Panc1 (cell line): ENCODE data around the gene TMEM233.

Source experiments
- CTCF ChIP-seq: fragments of 450-650 bp; IDR thresholded peaks from 2 replicates; pipeline ENCODE4 v1.5.1; 2017; ENCODE audit warnings: mild to moderate bottlenecking
- POLR2AphosphoS5 ChIP-seq: IDR thresholded peaks from 2 replicates; pipeline ENCODE4 v1.6.1; 2012; ENCODE audit warnings: mild to moderate bottlenecking, low read depth, low read length, moderate library complexity
- REST ChIP-seq, 2 experiments: IDR thresholded peaks; 2 replicates each; pipeline ENCODE4 v1.6.1; 2011 to 2012; ENCODE audit warnings: low read depth in 2 of 2, control low read depth in 1 of 2, low read length in 1 of 2, mild to moderate bottlenecking in 1 of 2, moderate library complexity in 1 of 2; ENCODE audit not compliant: insufficient read depth in 1 of 2
- TCF7L2 ChIP-seq: IDR thresholded peaks from 2 replicates; pipeline ENCODE4 v1.6.1; 2011; ENCODE audit warnings: mild to moderate bottlenecking, low read depth, low read length, inconsistent platforms

- no peak for TF ChIP-seq REST (IDR thresholded peaks at IDR 0.05; ENCODE audit: insufficient read depth in 1 of 2, low read depth in 2 of 2, low read length in 1 of 2)
- no peak for TF ChIP-seq POLR2AphosphoS5
- TF ChIP-seq CTCF = no peak
- no peak for TF ChIP-seq TCF7L2
These were observed 16.7 kb upstream of the TMEM233 start for GRCh38 chr12:119576915-119577314.
